HepG2 (cell line): ENCODE measurements around the gene ME2. TPM values are rescaled to one million over a fixed set of nuclear protein-coding genes. Genes with fewer than 3 reads are reported as not detected.

Experiments
- ATAC-seq: fragments of 200-7000 bp; cut with Tn5 transposase; 3 replicates; pipeline ENCODE4 v1.9.1; 2020; ENCODE audit warnings: mild to moderate bottlenecking, moderate library complexity
- BruUV-seq: library from RNA; stranded (reverse); fragments of 400-500 nt; replicated peaks from 2 replicates; lab custom pipeline; 2021; lab: Mats Ljungman, UMichigan
- CTCF ChIA-PET: fragments of 300-600 bp; formaldehyde crosslinking; extraction: SDS; loops from one replicate; lab custom pipeline; 2021; ENCODE audit warnings: low total read pairs, inconsistent platforms, low intra/inter-chr PET ratio; lab: Yijun Ruan, JAX
- POLR2A ChIA-PET: fragments of 350-600 bp; sonication (Branson Sonifier 250); formaldehyde crosslinking; loops from one replicate; lab custom pipeline; 2020; ENCODE audit warnings: antibody characterized with exemption, inconsistent platforms; lab: Yijun Ruan, JAX
- DNase-seq: peaks from one replicate; pipeline ENCODE4 v3.0.0-alpha.2; 2015; ENCODE audit warnings: low spot score
- FAIRE-seq: peaks from 3 replicates; lab custom pipeline; 2011; peaks lifted over from hg19 to GRCh38; lab: Jason Lieb, UNC
- H2AFZ ChIP-seq: one replicate; pipeline ENCODE4 v1.6.1; 2011; ENCODE audit warnings: low read length, inconsistent platforms
- H3K27ac ChIP-seq: fragments of 300-600 bp; 3 replicates; pipeline ENCODE4 v1.8.0; 2011; ENCODE audit warnings: mixed run types, mild to moderate bottlenecking, mixed read lengths, low read length, inconsistent platforms; ENCODE audit not compliant: insufficient read depth; ENCODE audit errors: extremely low read length
- H3K27me3 ChIP-seq, 2 experiments: fragments of 200-600 bp in 1 of 2; 2 replicates in 1 of 2; 3 replicates in 1 of 2; pipeline versions ENCODE4 v1.6.0 to v1.8.0; 2011; ENCODE audit warnings: low read length in 2 of 2, mild to moderate bottlenecking in 2 of 2, moderate library complexity in 2 of 2, inconsistent platforms in 1 of 2; ENCODE audit not compliant: insufficient read depth in 2 of 2, control insufficient read depth in 1 of 2
- H3K36me3 ChIP-seq, 2 experiments: fragments of 200-600 bp in 1 of 2; replicated peaks in 1 of 2; 2 replicates in 1 of 2; 3 replicates in 1 of 2; pipeline versions ENCODE4 v1.5.1 to v1.8.0; 2011; ENCODE audit warnings: low read length in 2 of 2, inconsistent platforms in 1 of 2; ENCODE audit not compliant: insufficient read depth in 2 of 2, control insufficient read depth in 1 of 2
- H3K4me1 ChIP-seq: 2 replicates; pipeline ENCODE4 v1.5.1; 2012; ENCODE audit warnings: low read length, inconsistent platforms; ENCODE audit not compliant: insufficient read depth
- H3K4me2 ChIP-seq: 2 replicates; pipeline ENCODE4 v1.6.0; 2011; ENCODE audit warnings: low read depth, low read length, inconsistent platforms
- H3K4me3 ChIP-seq, 3 experiments: fragments of 200-600 bp in 1 of 3; sonication (generic), shearing (Covaris generic) in 1 of 3; replicated peaks in 1 of 3; 2 replicates each; pipeline ENCODE4 v1.5.1; 2011 to 2016; ENCODE audit warnings: low read length in 3 of 3, inconsistent platforms in 2 of 3, low read depth in 2 of 3, mild to moderate bottlenecking in 2 of 3, control low read depth in 1 of 3, mixed read lengths in 1 of 3; ENCODE audit not compliant: insufficient read depth in 1 of 3
- H3K79me2 ChIP-seq: one replicate; pipeline ENCODE4 v1.6.1; 2011; ENCODE audit warnings: low read length, inconsistent platforms; ENCODE audit not compliant: insufficient read depth
- H3K9ac ChIP-seq: 2 replicates; pipeline ENCODE4 v1.6.0; 2011; ENCODE audit warnings: mild to moderate bottlenecking, low read depth, low read length, inconsistent platforms; ENCODE audit not compliant: insufficient read depth
- H3K9me3 ChIP-seq: 2 replicates; pipeline ENCODE4 v1.5.1; 2012; ENCODE audit warnings: mild to moderate bottlenecking, low read length
- H4K20me1 ChIP-seq: 2 replicates; pipeline ENCODE4 v1.6.0; 2011; ENCODE audit warnings: inconsistent platforms, mild to moderate bottlenecking, low read length, moderate library complexity; ENCODE audit not compliant: insufficient read depth
- FOXA3 ChIP-seq: IDR thresholded peaks from 2 replicates; pipeline ENCODE4 v1.6.1; 2016; ENCODE audit warnings: missing genetic modification reagents, missing compliant biosample characterization
- GLI4 ChIP-seq: sonication (generic); formaldehyde crosslinking; IDR thresholded peaks from 2 replicates; pipeline ENCODE4 v1.5.1; 2020; ENCODE audit warnings: missing genetic modification reagents, mild to moderate bottlenecking, moderate library complexity, borderline replicate concordance
- IKZF1 ChIP-seq: fragments of 450-650 bp; IDR thresholded peaks from 2 replicates; pipeline ENCODE4 v1.7.1; 2016
- MATR3 ChIP-seq: sonication (generic); formaldehyde crosslinking; IDR thresholded peaks from 2 replicates; pipeline ENCODE4 v1.4.0; 2020; ENCODE audit warnings: missing genetic modification reagents
- RFX3 ChIP-seq: IDR thresholded peaks from 2 replicates; pipeline ENCODE4 v1.6.1; 2016; ENCODE audit warnings: missing biosample characterization, missing genetic modification reagents
- ZBTB39 ChIP-seq: sonication (generic); formaldehyde crosslinking; IDR thresholded peaks from 2 replicates; pipeline ENCODE4 v1.5.0; 2020; ENCODE audit warnings: missing genetic modification reagents
- ZHX1 ChIP-seq: sonication (generic); formaldehyde crosslinking; IDR thresholded peaks from 2 replicates; pipeline ENCODE4 v1.8.1; 2022; ENCODE audit warnings: low read depth, mild to moderate bottlenecking, missing genetic modification reagents
- ZNF317 ChIP-seq: sonication (generic); formaldehyde crosslinking; IDR thresholded peaks from 2 replicates; pipeline ENCODE4 v1.5.0; 2020; ENCODE audit warnings: mild to moderate bottlenecking, missing genetic modification reagents
- ZNF430 ChIP-seq: sonication (generic); formaldehyde crosslinking; IDR thresholded peaks from 2 replicates; pipeline ENCODE4 v1.9.0; 2021; ENCODE audit warnings: mild to moderate bottlenecking, missing genetic modification reagents
- ZNF710 ChIP-seq: sonication (generic); formaldehyde crosslinking; IDR thresholded peaks from 2 replicates; pipeline ENCODE4 v1.5.0; 2020; ENCODE audit warnings: mild to moderate bottlenecking, missing genetic modification reagents, borderline replicate concordance
- WGBS: methylation state at CpG from one replicate; pipeline ENCODE4 v1.1.6; 2017; ENCODE audit warnings: low lambda C conversion rate; 5-methylcytosine and 5-hydroxymethylcytosine counted together
- in situ Hi-C: cut with HindIII; loops from 2 replicates; pipeline ENCODE4 v1.10.0; 2017; ENCODE audit warnings: low pct_unique_long_range_greater_than_20kb; ENCODE audit not compliant: extremely low pct_ligation_motif_present
- intact Hi-C: fragments of 100-400 bp; cut with micrococcal nuclease; formaldehyde crosslinking; loops from one replicate; pipeline ENCODE4 v1.10.0; 2022; ENCODE audit not compliant: unreplicated experiment
- polyA plus RNA-seq, 8 experiments: library from polyadenylated mRNA; depleted of rRNA in 3 of 8; stranded (reverse) in 7 of 8; unstranded in 1 of 8; fragments of >200 nt; fragmentation: Illumina TruSeq in 4 of 8; extraction: Trizol in 4 of 8; gene quantifications; 2 replicates each; pipeline versions ENCODE4 v1.2.1 to v1.2.3, GENCODE V29; 2011 to 2016; ENCODE audit warnings: low read depth in 4 of 8, missing spikeins in 1 of 8, mixed read lengths in 1 of 8; ENCODE audit not compliant: insufficient read depth in 1 of 8
- total RNA-seq, 5 experiments: library from RNA; depleted of rRNA; stranded (reverse); fragments of >200 nt; fragmentation: Illumina TruSeq; extraction: Trizol; gene quantifications; 2 replicates each; pipeline ENCODE4 v1.2.3, GENCODE V29; 2016; ENCODE audit warnings: low read depth in 1 of 5

Gene ME2
- total and polyA plus RNA-seq, 2 of the 13 experiments (the other 11 are each of a cell fraction or from before 2014, with no cell fraction given), result 17.3 to 20.6 TPM

- no peak overlapping the region for H2AFZ ChIP-seq
- FAIRE-seq, result no peak
- H3K4me2 ChIP-seq, result no peak overlapping the region
- no peaks in the 10 kb centered on the region for H3K27me3 ChIP-seq
- no TSS peak for BruUV-seq
- H3K36me3 ChIP-seq, result 0 out of 5 replicates have a peak, but pooled peaks cover 0 to 1% of the 10 kb centered on the region in 2 experiments
- TF ChIP-seq MATR3 (CRISPR knock-in tag), result no peak
- no peak for TF ChIP-seq IKZF1
- no peak for TF ChIP-seq ZNF317 (CRISPR knock-in tag)
- TF ChIP-seq ZHX1, result no peak
- TF ChIP-seq FOXA3 (CRISPR knock-in tag), result no peak
- TF ChIP-seq ZNF710 (CRISPR knock-in tag), result no peak
- no peak for TF ChIP-seq GLI4 (CRISPR knock-in tag)
- no peak for TF ChIP-seq RFX3 (CRISPR knock-in tag)
- no peak for TF ChIP-seq ZNF430 (CRISPR knock-in tag)
- no peak for TF ChIP-seq ZBTB39 (CRISPR knock-in tag)
- TF ChIP-seq, all 625 proteins: peak for 0
- 96% methylated on average over 6 of the region's 6 CpGs for WGBS
- DNase-seq, result no peak
- ChIA-PET CTCF (no interaction called here), POLR2A (no interaction called here)
- in situ Hi-C loops (no loop called here), intact Hi-C loops (no loop called here)
- Histone ChIP-seq H3K9ac (no peak overlapping the region), H4K20me1 (no peaks in the 10 kb centered on the region), H3K79me2 (no peaks in the 10 kb centered on the region), H3K9me3 (no peaks in the 10 kb centered on the region), H3K4me3 (no peak overlapping the region), H3K4me1 (no peaks in the 10 kb centered on the region), H3K27ac (no peak overlapping the region)
- ATAC-seq, result no peak
Measured at GRCh38 chr18:50934545-50935211, 55.8 kb downstream of the ME2 start.
